ENCODE measurements around the gene ZNF665.
"Not testable (repeated sequence)": the region's sequence is repeated elsewhere in the genome, so short reads cannot be mapped to it uniquely, and the experiment has no call there.

Gene ZNF665

GRCh38 chr19:53192771-53193534 lies at the start of gene ZNF665:
Gene ZNF665, minus strand, starts transcription at chr19:53193358. Its CDS starts 10,460 bp downstream, at chr19:53182898.
- peak; percentile 64 for DNase-seq (ENCODE audit: low read depth)
- no peak for TF ChIP-seq CTCF (IDR thresholded peaks at IDR 0.05; ENCODE audit: control insufficient read depth, extremely low read depth, insufficient read depth)
- H3K4me3 ChIP-seq (ENCODE audit: low read depth, low read length), result peak within 1 kb of the TSS; percentile 95

- no peak for TF ChIP-seq CTCF (IDR thresholded peaks at IDR 0.05; ENCODE audit: control insufficient read depth, extremely low read depth, insufficient read depth)
- no peak overlapping the region for H3K4me3 ChIP-seq (ENCODE audit: low read depth, low read length)
- no peak for DNase-seq (ENCODE audit: low read depth)
Observed at GRCh38 chr19:53237114-53237777, 44.1 kb upstream of the ZNF665 start.

GRCh38 chr19:53224606-53225005 lies 31.4 kb upstream of the ZNF665 start:
- no peak for DNase-seq (ENCODE audit: low read depth)
- no peak overlapping the region for H3K4me3 ChIP-seq (ENCODE audit: low read depth, low read length)

GRCh38 chr19:53222716-53223115 lies 29.6 kb upstream of the ZNF665 start:
- H3K4me3 ChIP-seq (ENCODE audit: low read depth, low read length); DNase-seq (ENCODE audit: low read depth): not testable (repeated sequence)

More at GRCh38 chr19:53224606-53225005, 31.4 kb upstream of the ZNF665 start:
- no peak for TF ChIP-seq CTCF (IDR thresholded peaks at IDR 0.05; ENCODE audit: control insufficient read depth, extremely low read depth, insufficient read depth)

- H3K4me3 ChIP-seq (ENCODE audit: low read depth, low read length), result no peak overlapping the region
- DNase-seq (ENCODE audit: low read depth), result no peak
- no peak for TF ChIP-seq CTCF (IDR thresholded peaks at IDR 0.05; ENCODE audit: control insufficient read depth, extremely low read depth, insufficient read depth)
Observed at GRCh38 chr19:53212703-53213320, 19.7 kb upstream of the ZNF665 start.

- H3K4me3 ChIP-seq (ENCODE audit: low read depth, low read length), result not testable (repeated sequence)
Observed at GRCh38 chr19:53211554-53211953, 18.4 kb upstream of the ZNF665 start.

GRCh38 chr19:53196777-53197396 lies 3.7 kb upstream of the ZNF665 start:
- peak; percentile 46 for DNase-seq (ENCODE audit: low read depth)
- peak overlapping the region; percentile 71 for H3K4me3 ChIP-seq (ENCODE audit: low read depth, low read length)
- TF ChIP-seq CTCF (IDR thresholded peaks at IDR 0.05; ENCODE audit: control insufficient read depth, extremely low read depth, insufficient read depth), result no peak

More at GRCh38 chr19:53211554-53211953, 18.4 kb upstream of the ZNF665 start:
- not testable (repeated sequence) for DNase-seq (ENCODE audit: low read depth)
